HUES6 (cell line): ENCODE data around the gene PDE3B.
"Not testable (repeated sequence)": the region's sequence is repeated elsewhere in the genome, so short reads cannot be mapped to it uniquely, and the experiment has no call there.

Source experiments
- H3K27ac ChIP-seq: 2 replicates; pipeline ENCODE4 v1.7.0; 2013; ENCODE audit warnings: low read depth, mild to moderate bottlenecking, low read length, inconsistent platforms
- H3K27me3 ChIP-seq: 2 replicates; pipeline ENCODE4 v1.6.1; 2013; ENCODE audit warnings: low read length; ENCODE audit not compliant: control insufficient read depth, insufficient read depth
- H3K36me3 ChIP-seq: 2 replicates; pipeline ENCODE4 v1.6.1; 2013; ENCODE audit warnings: low read length; ENCODE audit not compliant: control insufficient read depth, insufficient read depth
- H3K4me1 ChIP-seq: 2 replicates; pipeline ENCODE4 v1.6.1; 2013; ENCODE audit warnings: low read length; ENCODE audit not compliant: control insufficient read depth, insufficient read depth
- H3K4me3 ChIP-seq: 2 replicates; pipeline ENCODE4 v1.5.1; 2013; ENCODE audit warnings: low read depth, low read length
- H3K9ac ChIP-seq: one replicate; pipeline ENCODE4 v1.6.1; 2013; ENCODE audit warnings: mild to moderate bottlenecking, low read length
- H3K9me3 ChIP-seq: 2 replicates; pipeline ENCODE4 v1.6.1; 2013; ENCODE audit warnings: low read depth, low read length; ENCODE audit not compliant: control insufficient read depth, insufficient read depth

The PDE3B gene

GRCh38 chr11:14861680-14862079, 218.1 kb downstream of the PDE3B start:
- H3K9ac ChIP-seq = no peak overlapping the region
- H3K36me3 ChIP-seq = no peaks in the 10 kb centered on the region
- no peaks in the 10 kb centered on the region for H3K4me1 ChIP-seq
- no peaks in the 10 kb centered on the region for H3K9me3 ChIP-seq
- H3K4me3 ChIP-seq = no peak overlapping the region
- H3K27ac ChIP-seq = no peak overlapping the region
- H3K27me3 ChIP-seq = no peaks in the 10 kb centered on the region

GRCh38 chr11:14863775-14864174, 220.2 kb downstream of the PDE3B start:
- H3K9me3 ChIP-seq, H3K27me3 ChIP-seq, H3K36me3 ChIP-seq, H3K4me3 ChIP-seq, H3K9ac ChIP-seq, H3K4me1 ChIP-seq, H3K27ac ChIP-seq: not testable (repeated sequence)

- H3K9ac ChIP-seq = no peak overlapping the region
- H3K27ac ChIP-seq = no peak overlapping the region
Measured at GRCh38 chr11:14872032-14872431, 228.4 kb downstream of the PDE3B start.

GRCh38 chr11:14873632-14874031, 230.0 kb downstream of the PDE3B start:
- Histone ChIP-seq H3K9ac (no peak overlapping the region), H3K36me3 (no peaks in the 10 kb centered on the region), H3K4me3 (no peak overlapping the region), H3K27ac (no peak overlapping the region), H3K9me3 (no peaks in the 10 kb centered on the region), H3K4me1 (no peaks in the 10 kb centered on the region), H3K27me3 (no peaks in the 10 kb centered on the region)

More at GRCh38 chr11:14872032-14872431, 228.4 kb downstream of the PDE3B start:
- no peaks in the 10 kb centered on the region for H3K9me3 ChIP-seq
- H3K27me3 ChIP-seq = no peaks in the 10 kb centered on the region
- no peaks in the 10 kb centered on the region for H3K4me1 ChIP-seq
- H3K36me3 ChIP-seq = no peaks in the 10 kb centered on the region
- no peak overlapping the region for H3K4me3 ChIP-seq

GRCh38 chr11:14875163-14875562, 231.6 kb downstream of the PDE3B start:
- Histone ChIP-seq H3K9ac (no peak overlapping the region), H3K9me3 (no peaks in the 10 kb centered on the region), H3K36me3 (no peaks in the 10 kb centered on the region), H3K27ac (no peak overlapping the region), H3K4me1 (no peaks in the 10 kb centered on the region), H3K4me3 (no peak overlapping the region), H3K27me3 (no peaks in the 10 kb centered on the region)

- H3K4me3 ChIP-seq = no peak overlapping the region
- no peak overlapping the region for H3K9ac ChIP-seq
- no peaks in the 10 kb centered on the region for H3K9me3 ChIP-seq
- H3K36me3 ChIP-seq = no peaks in the 10 kb centered on the region
- no peaks in the 10 kb centered on the region for H3K4me1 ChIP-seq
- H3K27me3 ChIP-seq = no peaks in the 10 kb centered on the region
- no peak overlapping the region for H3K27ac ChIP-seq
Measured at GRCh38 chr11:14881576-14882193, 238.1 kb downstream of the PDE3B start.

GRCh38 chr11:14882196-14882595, 238.6 kb downstream of the PDE3B start:
- Histone ChIP-seq H3K36me3 (no peaks in the 10 kb centered on the region), H3K4me3 (no peak overlapping the region), H3K9me3 (no peaks in the 10 kb centered on the region), H3K9ac (no peak overlapping the region), H3K27ac (no peak overlapping the region), H3K27me3 (no peaks in the 10 kb centered on the region), H3K4me1 (no peaks in the 10 kb centered on the region)

- not testable (repeated sequence) for H3K36me3 ChIP-seq, H3K9ac ChIP-seq, H3K27me3 ChIP-seq, H3K9me3 ChIP-seq, H3K27ac ChIP-seq, H3K4me1 ChIP-seq, H3K4me3 ChIP-seq
Measured at GRCh38 chr11:14883683-14884082, 240.1 kb downstream of the PDE3B start.

GRCh38 chr11:14884667-14885273, 241.2 kb downstream of the PDE3B start:
- Histone ChIP-seq H3K27me3 (no peaks in the 10 kb centered on the region), H3K27ac (no peak overlapping the region), H3K9ac (no peak overlapping the region), H3K4me1 (no peaks in the 10 kb centered on the region; the same call in 1 of the 2 replicates), H3K9me3 (no peaks in the 10 kb centered on the region), H3K36me3 (no peaks in the 10 kb centered on the region), H3K4me3 (no peak overlapping the region)

- Histone ChIP-seq H3K27me3 (no peaks in the 10 kb centered on the region; the same call in 1 of the 2 replicates), H3K36me3 (no peaks in the 10 kb centered on the region), H3K9ac (no peak overlapping the region), H3K9me3 (no peaks in the 10 kb centered on the region), H3K4me1 (no peaks in the 10 kb centered on the region; the same call in 1 of the 2 replicates), H3K4me3 (no peak overlapping the region), H3K27ac (no peak overlapping the region)
Measured at GRCh38 chr11:14886513-14886912, 242.9 kb downstream of the PDE3B start.

- H3K36me3 ChIP-seq = no peaks in the 10 kb centered on the region
- H3K4me3 ChIP-seq = peak overlapping the region; percentile 62
- H3K27me3 ChIP-seq = no peaks in the 10 kb centered on the region; the same call in 1 of the 2 replicates
- H3K9ac ChIP-seq = peak overlapping the region; percentile 47
- H3K27ac ChIP-seq = no peak overlapping the region
- no peaks in the 10 kb centered on the region; the same call in 1 of the 2 replicates for H3K9me3 ChIP-seq
- no peaks in the 10 kb centered on the region; the same call in 1 of the 2 replicates for H3K4me1 ChIP-seq
Measured at GRCh38 chr11:14891143-14892035, 247.8 kb downstream of the PDE3B start.
